CD4-positive, CD25-positive, alpha-beta regulatory T cell (primary cell): ENCODE measurements around the gene CLDN14. TPM values are rescaled to one million over a fixed set of nuclear protein-coding genes. Genes with fewer than 3 reads are reported as not detected.
"Not testable (repeated sequence)": the region's sequence is repeated elsewhere in the genome, so short reads cannot be mapped to it uniquely, and the experiment has no call there.

Experiments used
- ATAC-seq, 2 donors: fragments of 150-1000 bp; cut with Tn5 transposase; one replicate each; pipeline ENCODE4 v1.10.0; 2021; ENCODE audit warnings: low read depth in 2 of 2, moderate number of reproducible peaks in 2 of 2, moderate library complexity in 1 of 2
- DNase-seq, 3 donors: peaks; one replicate each; pipeline versions ENCODE4 v3.0.0 to v3.0.0-alpha.2; 2012 to 2022; ENCODE audit warnings: mixed read lengths in 1 of 3
- H3K27ac ChIP-seq: one replicate; pipeline ENCODE4 v1.7.0; 2013; ENCODE audit warnings: mild to moderate bottlenecking, low read length; ENCODE audit not compliant: insufficient read depth, poor library complexity, severe bottlenecking
- H3K27me3 ChIP-seq: one replicate; pipeline ENCODE4 v1.7.0; 2013; ENCODE audit warnings: low read length; ENCODE audit not compliant: control insufficient read depth, insufficient read depth
- H3K36me3 ChIP-seq: one replicate; pipeline ENCODE4 v1.7.0; 2013; ENCODE audit warnings: mild to moderate bottlenecking, low read length, moderate library complexity; ENCODE audit not compliant: control insufficient read depth, insufficient read depth
- H3K4me1 ChIP-seq: 2 replicates; pipeline ENCODE4 v1.7.0; 2013; ENCODE audit warnings: mild to moderate bottlenecking, low read length; ENCODE audit not compliant: insufficient read depth, control insufficient read depth, poor library complexity, severe bottlenecking
- H3K4me3 ChIP-seq: one replicate; pipeline ENCODE4 v1.7.0; 2013; ENCODE audit warnings: low read depth, mild to moderate bottlenecking, low read length, moderate library complexity
- H3K9me3 ChIP-seq, 2 experiments: 1 replicate in 1 of 2; 2 replicates in 1 of 2; pipeline ENCODE4 v1.7.0; 2013; ENCODE audit warnings: low read length in 2 of 2, mild to moderate bottlenecking in 1 of 2, moderate library complexity in 1 of 2; ENCODE audit not compliant: control insufficient read depth in 2 of 2
- H3K27ac Mint-ChIP-seq, 3 donors: one replicate each; pipeline ENCODE4 v1.8.0; 2020 to 2022; ENCODE audit warnings: mild to moderate bottlenecking in 3 of 3, mixed read lengths in 3 of 3, moderate library complexity in 2 of 3
- H3K27me3 Mint-ChIP-seq: one replicate; pipeline ENCODE4 v1.8.0; 2022; ENCODE audit warnings: mild to moderate bottlenecking, mixed read lengths
- H3K36me3 Mint-ChIP-seq: one replicate; pipeline ENCODE4 v1.8.0; 2020; ENCODE audit warnings: mixed read lengths
- H3K4me1 Mint-ChIP-seq, 4 donors: one replicate each; pipeline ENCODE4 v1.8.0; 2020 to 2022; ENCODE audit warnings: mixed read lengths in 4 of 4, mild to moderate bottlenecking in 1 of 4
- H3K4me3 Mint-ChIP-seq, 4 donors: one replicate each; pipeline ENCODE4 v1.8.0; 2020 to 2022; ENCODE audit warnings: mild to moderate bottlenecking in 4 of 4, mixed read lengths in 4 of 4, moderate library complexity in 3 of 4
- H3K9me3 Mint-ChIP-seq, 7 donors: one replicate each; pipeline ENCODE4 v1.8.0; 2020 to 2022; ENCODE audit warnings: mixed read lengths in 7 of 7, mild to moderate bottlenecking in 3 of 7, moderate library complexity in 2 of 7
- polyA plus RNA-seq, 4 donors: library from polyadenylated mRNA; unstranded; fragments of 300-500 nt; fragmentation: Illumina TruSeq; gene quantifications; one replicate each; pipeline ENCODE4 v1.2.3, GENCODE V29; 2021
- total RNA-seq: library from RNA; stranded (reverse); gene quantifications from one replicate; pipeline ENCODE4 v1.2.3, GENCODE V29; 2022

Gene CLDN14
- total and polyA plus RNA-seq, 5 donors from 2014 or later, result not detected

GRCh38 chr21:36477001-36477400 is 2.9 kb downstream of the CLDN14 start:
- Histone ChIP-seq H3K36me3 (no peaks in the 10 kb centered on the region), H3K27ac (no peak overlapping the region), H3K27me3 (no peaks in the 10 kb centered on the region), H3K4me3 (no peak overlapping the region), H3K9me3 (no peaks in the 10 kb centered on the region), H3K4me1 (no peaks in the 10 kb centered on the region)
- no peak for DNase-seq
- Mint-ChIP-seq H3K27me3 (no peaks in the 10 kb centered on the region), H3K4me3 (no peak overlapping the region), H3K4me1 (peaks cover 0 to 12% (median 4%) of the 10 kb centered on the region in 4 donors), H3K27ac (peak overlapping the region in 1 of 3 donors; percentile 29), H3K36me3 (no peaks in the 10 kb centered on the region), H3K9me3 (peaks cover 0 to 2% (median 0%) of the 10 kb centered on the region in 7 donors)
- no peak for ATAC-seq

DNA sequence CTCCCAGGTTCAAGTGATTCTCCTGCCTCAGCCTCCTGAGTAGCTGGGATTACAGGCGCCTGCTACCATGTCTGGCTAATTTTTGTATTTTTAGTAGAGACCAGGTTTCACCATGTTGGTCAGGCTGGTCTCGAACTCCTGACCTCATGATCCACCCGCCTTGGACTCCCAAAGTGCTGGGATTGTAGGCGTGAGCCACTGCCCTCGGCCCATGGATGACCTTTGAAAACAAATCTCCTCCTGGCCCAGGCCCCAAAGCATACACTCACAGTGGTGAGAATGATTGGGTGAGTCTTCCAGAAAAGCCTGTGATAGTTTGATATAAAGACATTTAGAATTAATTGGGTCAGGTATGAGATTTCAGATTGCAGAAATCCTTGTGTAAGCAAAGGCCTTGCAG is 3.4 kb downstream of the CLDN14 start:
- not testable (repeated sequence) for H3K9me3 Mint-ChIP-seq, H3K27me3 Mint-ChIP-seq, DNase-seq, H3K4me1 ChIP-seq, H3K9me3 ChIP-seq, ATAC-seq, H3K27me3 ChIP-seq, H3K4me3 Mint-ChIP-seq, H3K27ac ChIP-seq, H3K36me3 Mint-ChIP-seq, H3K27ac Mint-ChIP-seq, H3K36me3 ChIP-seq, H3K4me3 ChIP-seq
- H3K4me1 Mint-ChIP-seq, result peaks cover 0 to 12% (median 4%) of the 10 kb centered on the region in 4 donors

DNA sequence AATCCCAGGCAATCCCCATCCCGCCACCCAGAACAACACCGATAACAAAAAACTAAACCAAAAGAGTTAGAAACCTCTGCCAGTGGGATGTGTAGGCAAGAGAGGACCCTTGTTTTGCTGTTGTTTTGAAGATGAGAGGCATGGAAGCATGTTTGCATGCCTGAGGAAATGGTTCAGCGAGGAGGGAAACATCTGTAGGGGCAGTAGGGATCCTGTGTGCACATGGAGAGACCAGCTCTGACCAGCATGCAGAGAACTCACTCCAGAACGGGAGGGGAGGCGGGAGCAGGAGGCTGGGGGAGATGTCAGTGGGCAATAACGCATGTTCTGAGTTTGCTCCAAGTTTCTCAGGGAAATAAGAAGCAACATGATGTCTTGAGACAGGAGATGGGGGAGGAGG is 5.3 kb downstream of the CLDN14 start:
- no peak for DNase-seq
- Histone ChIP-seq H3K4me3 (no peak overlapping the region), H3K4me1 (no peaks in the 10 kb centered on the region), H3K27me3 (no peaks in the 10 kb centered on the region), H3K9me3 (no peaks in the 10 kb centered on the region), H3K36me3 (no peaks in the 10 kb centered on the region), H3K27ac (no peak overlapping the region)
- Mint-ChIP-seq H3K9me3 (peaks cover 0 to 3% (median 0%) of the 10 kb centered on the region in 7 donors), H3K36me3 (no peaks in the 10 kb centered on the region), H3K27ac (no peak overlapping the region), H3K27me3 (no peaks in the 10 kb centered on the region), H3K4me1 (peaks cover 0 to 12% (median 4%) of the 10 kb centered on the region in 4 donors), H3K4me3 (no peak overlapping the region)
- ATAC-seq, result no peak

GRCh38 chr21:36473203-36473602 is 6.7 kb downstream of the CLDN14 start:
- Histone ChIP-seq H3K27me3 (no peaks in the 10 kb centered on the region), H3K27ac (no peak overlapping the region), H3K36me3 (no peaks in the 10 kb centered on the region), H3K4me1 (no peaks in the 10 kb centered on the region), H3K9me3 (no peaks in the 10 kb centered on the region), H3K4me3 (no peak overlapping the region)
- Mint-ChIP-seq H3K4me3 (no peak overlapping the region), H3K27ac (no peak overlapping the region), H3K4me1 (peaks cover 0 to 6% (median 2%) of the 10 kb centered on the region in 4 donors), H3K36me3 (no peaks in the 10 kb centered on the region), H3K9me3 (peaks cover 0 to 3% (median 0%) of the 10 kb centered on the region in 7 donors), H3K27me3 (no peaks in the 10 kb centered on the region)
- ATAC-seq, result no peak
- no peak for DNase-seq

DNA sequence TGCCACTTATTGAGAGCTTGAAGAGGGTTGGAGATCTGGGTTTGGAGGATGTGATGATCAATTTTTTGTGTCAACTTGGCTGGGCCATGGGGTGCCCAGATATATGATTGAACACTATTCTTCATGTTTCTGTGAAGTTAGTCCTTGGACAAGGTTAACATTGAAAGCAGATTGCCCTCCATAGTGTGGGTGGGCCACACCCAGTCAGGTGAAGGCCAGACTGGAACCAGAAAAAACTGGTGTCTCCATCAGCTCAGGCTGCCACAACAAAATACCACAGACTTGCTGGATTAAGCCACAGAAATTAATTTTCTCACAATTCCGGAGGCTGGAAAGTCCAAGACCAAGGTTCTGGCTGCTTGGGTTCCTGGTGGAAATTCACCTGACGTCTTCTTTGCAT is 7.5 kb downstream of the CLDN14 start:
- H3K4me1 ChIP-seq, result no peaks in the 10 kb centered on the region
- H3K4me3 ChIP-seq, result no peak overlapping the region
- no peaks in the 10 kb centered on the region for H3K27me3 Mint-ChIP-seq
- no peak overlapping the region for H3K4me3 Mint-ChIP-seq
- ATAC-seq, result no peak
- H3K27ac ChIP-seq, result no peak overlapping the region
- DNase-seq, result no peak
- H3K36me3 Mint-ChIP-seq, result no peaks in the 10 kb centered on the region
- H3K27ac Mint-ChIP-seq, result peak overlapping the region in 1 of 3 donors; percentile 6
- no peaks in the 10 kb centered on the region for H3K27me3 ChIP-seq
- H3K36me3 ChIP-seq, result no peaks in the 10 kb centered on the region
- H3K9me3 ChIP-seq, result no peaks in the 10 kb centered on the region
- peaks cover 0 to 3% (median 0%) of the 10 kb centered on the region in 7 donors for H3K9me3 Mint-ChIP-seq
- no peaks in the 10 kb centered on the region for H3K4me1 Mint-ChIP-seq

GRCh38 chr21:36471254-36471723 is 8.6 kb downstream of the CLDN14 start:
- H3K4me3 Mint-ChIP-seq, result no peak overlapping the region
- no peaks in the 10 kb centered on the region for H3K4me1 Mint-ChIP-seq

GRCh38 chr21:36470294-36470693 is 9.6 kb downstream of the CLDN14 start:
- no peaks in the 10 kb centered on the region for H3K27me3 ChIP-seq
- Mint-ChIP-seq H3K9me3 (peaks cover 0 to 3% (median 0%) of the 10 kb centered on the region in 7 donors), H3K4me1 (no peaks in the 10 kb centered on the region), H3K36me3 (no peaks in the 10 kb centered on the region), H3K27ac (no peak overlapping the region), H3K4me3 (no peak overlapping the region), H3K27me3 (no peaks in the 10 kb centered on the region)
- DNase-seq, result no peak
- no peak overlapping the region for H3K4me3 ChIP-seq
- H3K36me3 ChIP-seq, result no peaks in the 10 kb centered on the region
- H3K9me3 ChIP-seq, result no peaks in the 10 kb centered on the region
- no peaks in the 10 kb centered on the region for H3K4me1 ChIP-seq
- no peak overlapping the region for H3K27ac ChIP-seq
- no peak for ATAC-seq

More at GRCh38 chr21:36471254-36471723, 8.6 kb downstream of the CLDN14 start:
- no peaks in the 10 kb centered on the region for H3K27me3 ChIP-seq
- H3K4me1 ChIP-seq, result no peaks in the 10 kb centered on the region
- H3K36me3 ChIP-seq, result no peaks in the 10 kb centered on the region
- no peak overlapping the region for H3K27ac Mint-ChIP-seq
- DNase-seq (peak in 1 of 3 donors; percentile 16), ATAC-seq (no peak)
- H3K27ac ChIP-seq, result no peak overlapping the region
- H3K27me3 Mint-ChIP-seq, result no peaks in the 10 kb centered on the region
- no peak overlapping the region for H3K4me3 ChIP-seq
- no peaks in the 10 kb centered on the region for H3K9me3 ChIP-seq
- no peaks in the 10 kb centered on the region for H3K36me3 Mint-ChIP-seq
- peaks cover 0 to 3% (median 0%) of the 10 kb centered on the region in 7 donors for H3K9me3 Mint-ChIP-seq

- Histone ChIP-seq H3K4me1 (no peaks in the 10 kb centered on the region), H3K36me3 (no peaks in the 10 kb centered on the region), H3K9me3 (no peaks in the 10 kb centered on the region), H3K27me3 (no peaks in the 10 kb centered on the region), H3K4me3 (no peak overlapping the region), H3K27ac (no peak overlapping the region)
- ATAC-seq, result no peak
- Mint-ChIP-seq H3K27ac (no peak overlapping the region), H3K27me3 (no peaks in the 10 kb centered on the region), H3K9me3 (no peaks in the 10 kb centered on the region), H3K4me3 (no peak overlapping the region), H3K4me1 (no peaks in the 10 kb centered on the region), H3K36me3 (no peaks in the 10 kb centered on the region)
- DNase-seq, result no peak
These were observed 13.8 kb downstream of the CLDN14 start for GRCh38 chr21:36466061-36466511.
